HepG2 (cell line): ENCODE results near the gene ZBTB7C. TPM values are rescaled to one million over a fixed set of nuclear protein-coding genes. Genes with fewer than 3 reads are reported as not detected.

Experiments
- ATAC-seq: fragments of 200-7000 bp; cut with Tn5 transposase; 3 replicates; pipeline ENCODE4 v1.9.1; 2020; ENCODE audit warnings: mild to moderate bottlenecking, moderate library complexity
- BruUV-seq: library from RNA; stranded (reverse); fragments of 400-500 nt; replicated peaks from 2 replicates; lab custom pipeline; 2021; lab: Mats Ljungman, UMichigan
- CTCF ChIA-PET: fragments of 300-600 bp; formaldehyde crosslinking; extraction: SDS; loops from one replicate; lab custom pipeline; 2021; ENCODE audit warnings: low total read pairs, inconsistent platforms, low intra/inter-chr PET ratio; lab: Yijun Ruan, JAX
- POLR2A ChIA-PET: fragments of 350-600 bp; sonication (Branson Sonifier 250); formaldehyde crosslinking; loops from one replicate; lab custom pipeline; 2020; ENCODE audit warnings: antibody characterized with exemption, inconsistent platforms; lab: Yijun Ruan, JAX
- DNase-seq: peaks from one replicate; pipeline ENCODE4 v3.0.0-alpha.2; 2015; ENCODE audit warnings: low spot score
- FAIRE-seq: peaks from 3 replicates; lab custom pipeline; 2011; peaks lifted over from hg19 to GRCh38; lab: Jason Lieb, UNC
- H2AFZ ChIP-seq: one replicate; pipeline ENCODE4 v1.6.1; 2011; ENCODE audit warnings: low read length, inconsistent platforms
- H3K27ac ChIP-seq: fragments of 300-600 bp; 3 replicates; pipeline ENCODE4 v1.8.0; 2011; ENCODE audit warnings: mixed run types, mild to moderate bottlenecking, mixed read lengths, low read length, inconsistent platforms; ENCODE audit not compliant: insufficient read depth; ENCODE audit errors: extremely low read length
- H3K27me3 ChIP-seq, 2 experiments: fragments of 200-600 bp in 1 of 2; 2 replicates in 1 of 2; 3 replicates in 1 of 2; pipeline versions ENCODE4 v1.6.0 to v1.8.0; 2011; ENCODE audit warnings: low read length in 2 of 2, mild to moderate bottlenecking in 2 of 2, moderate library complexity in 2 of 2, inconsistent platforms in 1 of 2; ENCODE audit not compliant: insufficient read depth in 2 of 2, control insufficient read depth in 1 of 2
- H3K36me3 ChIP-seq, 2 experiments: fragments of 200-600 bp in 1 of 2; replicated peaks in 1 of 2; 2 replicates in 1 of 2; 3 replicates in 1 of 2; pipeline versions ENCODE4 v1.5.1 to v1.8.0; 2011; ENCODE audit warnings: low read length in 2 of 2, inconsistent platforms in 1 of 2; ENCODE audit not compliant: insufficient read depth in 2 of 2, control insufficient read depth in 1 of 2
- H3K4me1 ChIP-seq: 2 replicates; pipeline ENCODE4 v1.5.1; 2012; ENCODE audit warnings: low read length, inconsistent platforms; ENCODE audit not compliant: insufficient read depth
- H3K4me2 ChIP-seq: 2 replicates; pipeline ENCODE4 v1.6.0; 2011; ENCODE audit warnings: low read depth, low read length, inconsistent platforms
- H3K4me3 ChIP-seq, 3 experiments: fragments of 200-600 bp in 1 of 3; sonication (generic), shearing (Covaris generic) in 1 of 3; replicated peaks in 1 of 3; 2 replicates each; pipeline ENCODE4 v1.5.1; 2011 to 2016; ENCODE audit warnings: low read length in 3 of 3, inconsistent platforms in 2 of 3, low read depth in 2 of 3, mild to moderate bottlenecking in 2 of 3, control low read depth in 1 of 3, mixed read lengths in 1 of 3; ENCODE audit not compliant: insufficient read depth in 1 of 3
- H3K79me2 ChIP-seq: one replicate; pipeline ENCODE4 v1.6.1; 2011; ENCODE audit warnings: low read length, inconsistent platforms; ENCODE audit not compliant: insufficient read depth
- H3K9ac ChIP-seq: 2 replicates; pipeline ENCODE4 v1.6.0; 2011; ENCODE audit warnings: mild to moderate bottlenecking, low read depth, low read length, inconsistent platforms; ENCODE audit not compliant: insufficient read depth
- H3K9me3 ChIP-seq: 2 replicates; pipeline ENCODE4 v1.5.1; 2012; ENCODE audit warnings: mild to moderate bottlenecking, low read length
- H4K20me1 ChIP-seq: 2 replicates; pipeline ENCODE4 v1.6.0; 2011; ENCODE audit warnings: inconsistent platforms, mild to moderate bottlenecking, low read length, moderate library complexity; ENCODE audit not compliant: insufficient read depth
- ARID2 ChIP-seq: sonication (generic); formaldehyde crosslinking; IDR thresholded peaks from 2 replicates; pipeline ENCODE4 v1.8.1; 2022; ENCODE audit warnings: mild to moderate bottlenecking, missing genetic modification reagents, borderline replicate concordance
- DNMT1 ChIP-seq: sonication (generic); formaldehyde crosslinking; IDR thresholded peaks from 2 replicates; pipeline ENCODE4 v1.5.1; 2020; ENCODE audit warnings: mild to moderate bottlenecking, missing genetic modification reagents
- KDM3A ChIP-seq: IDR thresholded peaks from 2 replicates; pipeline ENCODE4 v1.6.1; 2018; ENCODE audit warnings: low read depth, missing compliant biosample characterization
- RFX3 ChIP-seq: IDR thresholded peaks from 2 replicates; pipeline ENCODE4 v1.6.1; 2016; ENCODE audit warnings: missing biosample characterization, missing genetic modification reagents
- TCF7 ChIP-seq: sonication (generic); IDR thresholded peaks from 2 replicates; pipeline ENCODE4 v1.6.1; 2016; ENCODE audit warnings: antibody characterized with exemption, low read depth
- WGBS: methylation state at CpG from one replicate; pipeline ENCODE4 v1.1.6; 2017; ENCODE audit warnings: low lambda C conversion rate; 5-methylcytosine and 5-hydroxymethylcytosine counted together
- in situ Hi-C: cut with HindIII; loops from 2 replicates; pipeline ENCODE4 v1.10.0; 2017; ENCODE audit warnings: low pct_unique_long_range_greater_than_20kb; ENCODE audit not compliant: extremely low pct_ligation_motif_present
- intact Hi-C: fragments of 100-400 bp; cut with micrococcal nuclease; formaldehyde crosslinking; loops from one replicate; pipeline ENCODE4 v1.10.0; 2022; ENCODE audit not compliant: unreplicated experiment
- polyA plus RNA-seq, 8 experiments: library from polyadenylated mRNA; depleted of rRNA in 3 of 8; stranded (reverse) in 7 of 8; unstranded in 1 of 8; fragments of >200 nt; fragmentation: Illumina TruSeq in 4 of 8; extraction: Trizol in 4 of 8; gene quantifications; 2 replicates each; pipeline versions ENCODE4 v1.2.1 to v1.2.3, GENCODE V29; 2011 to 2016; ENCODE audit warnings: low read depth in 4 of 8, missing spikeins in 1 of 8, mixed read lengths in 1 of 8; ENCODE audit not compliant: insufficient read depth in 1 of 8
- total RNA-seq, 5 experiments: library from RNA; depleted of rRNA; stranded (reverse); fragments of >200 nt; fragmentation: Illumina TruSeq; extraction: Trizol; gene quantifications; 2 replicates each; pipeline ENCODE4 v1.2.3, GENCODE V29; 2016; ENCODE audit warnings: low read depth in 1 of 5
- TF ChIP-seq, protein P1 (sequence below), 2 experiments: sonication (generic) in 1 of 2; formaldehyde crosslinking in 1 of 2; IDR thresholded peaks; 2 replicates each; pipeline versions ENCODE4 v1.6.1 to v1.9.0; 2014 to 2022; ENCODE audit warnings: antibody characterized with exemption in 1 of 2, borderline replicate concordance in 1 of 2, inconsistent platforms in 1 of 2, low read depth in 1 of 2, missing genetic modification reagents in 1 of 2

The ZBTB7C gene
- total and polyA plus RNA-seq, 2 of the 13 experiments (the other 11 are each of a cell fraction or from before 2014, with no cell fraction given): 0.01 to 0.04 TPM

DNA sequence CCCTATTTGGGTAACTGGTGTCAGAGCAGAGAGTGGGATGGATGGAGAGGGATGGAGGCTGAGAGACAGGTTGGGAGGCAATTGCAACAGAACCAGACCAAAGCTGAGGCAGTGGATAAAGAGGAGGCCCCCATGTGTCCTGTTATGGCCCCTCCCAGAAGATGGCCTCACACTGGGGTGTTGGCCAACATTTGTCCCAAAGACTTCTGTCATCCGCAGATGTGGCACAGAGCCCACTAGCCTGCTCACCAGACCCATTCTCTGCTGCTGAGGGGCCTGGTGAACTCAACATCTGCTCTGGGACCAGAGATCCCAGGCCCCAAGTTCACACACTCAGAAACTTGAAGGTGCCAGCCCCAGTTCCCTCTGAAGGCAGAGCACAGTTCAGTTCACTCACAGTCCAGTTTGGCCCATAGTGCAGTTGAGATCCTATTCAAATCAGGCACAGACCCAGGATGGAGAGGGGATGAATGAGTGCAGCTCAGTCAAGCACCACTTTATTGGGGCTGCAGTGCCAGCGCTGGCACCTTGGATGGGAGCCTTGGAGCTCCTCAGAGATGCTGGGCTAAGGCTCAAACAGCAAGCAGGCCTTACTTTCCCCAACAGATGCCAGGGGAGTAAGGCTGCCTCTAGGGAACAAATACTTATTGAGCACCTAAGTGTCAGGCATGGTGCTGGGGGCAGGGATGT lies 189.2 kb downstream of the ZBTB7C start:
- BruUV-seq: no TSS peak
- TF ChIP-seq TCF7 (no peak), RFX3 (CRISPR knock-in tag) (no peak), ARID2 (CRISPR knock-in tag) (no peak), DNMT1 (CRISPR knock-in tag) (no peak), KDM3A (CRISPR knock-in tag) (no peak)
- TF ChIP-seq, protein P1, sequence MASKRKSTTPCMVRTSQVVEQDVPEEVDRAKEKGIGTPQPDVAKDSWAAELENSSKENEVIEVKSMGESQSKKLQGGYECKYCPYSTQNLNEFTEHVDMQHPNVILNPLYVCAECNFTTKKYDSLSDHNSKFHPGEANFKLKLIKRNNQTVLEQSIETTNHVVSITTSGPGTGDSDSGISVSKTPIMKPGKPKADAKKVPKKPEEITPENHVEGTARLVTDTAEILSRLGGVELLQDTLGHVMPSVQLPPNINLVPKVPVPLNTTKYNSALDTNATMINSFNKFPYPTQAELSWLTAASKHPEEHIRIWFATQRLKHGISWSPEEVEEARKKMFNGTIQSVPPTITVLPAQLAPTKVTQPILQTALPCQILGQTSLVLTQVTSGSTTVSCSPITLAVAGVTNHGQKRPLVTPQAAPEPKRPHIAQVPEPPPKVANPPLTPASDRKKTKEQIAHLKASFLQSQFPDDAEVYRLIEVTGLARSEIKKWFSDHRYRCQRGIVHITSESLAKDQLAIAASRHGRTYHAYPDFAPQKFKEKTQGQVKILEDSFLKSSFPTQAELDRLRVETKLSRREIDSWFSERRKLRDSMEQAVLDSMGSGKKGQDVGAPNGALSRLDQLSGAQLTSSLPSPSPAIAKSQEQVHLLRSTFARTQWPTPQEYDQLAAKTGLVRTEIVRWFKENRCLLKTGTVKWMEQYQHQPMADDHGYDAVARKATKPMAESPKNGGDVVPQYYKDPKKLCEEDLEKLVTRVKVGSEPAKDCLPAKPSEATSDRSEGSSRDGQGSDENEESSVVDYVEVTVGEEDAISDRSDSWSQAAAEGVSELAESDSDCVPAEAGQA (IDR thresholded peaks at IDR 0.05; ENCODE audit: low read depth): no peak
- TF ChIP-seq, protein P1 (CRISPR knock-in tag; IDR thresholded peaks at IDR 0.05; ENCODE audit: borderline replicate concordance): no peak
- POLR2A ChIA-PET: no interaction called here
- no peaks in the 10 kb centered on the region for H3K79me2 ChIP-seq
- no peaks in the 10 kb centered on the region for H3K4me1 ChIP-seq
- CTCF ChIA-PET: no interaction called here
- no peak overlapping the region for H3K4me3 ChIP-seq
- H3K36me3 ChIP-seq: no peaks in the 10 kb centered on the region
- DNase-seq (no peak), FAIRE-seq (no peak), ATAC-seq (no peak)
- H2AFZ ChIP-seq: no peak overlapping the region
- WGBS: 33% methylated on average over 1 of the region's 2 CpGs
- intact Hi-C loops (no loop called here), in situ Hi-C loops (no loop called here)
- no peak overlapping the region for H3K27ac ChIP-seq
- H3K9ac ChIP-seq: no peak overlapping the region
- H3K9me3 ChIP-seq: no peaks in the 10 kb centered on the region
- no peaks in the 10 kb centered on the region for H4K20me1 ChIP-seq
- peaks cover 2 to 5% of the 10 kb centered on the region in 2 experiments; a peak in 2 of 5 replicates for H3K27me3 ChIP-seq
- no peak overlapping the region for H3K4me2 ChIP-seq
